ENCODE measurements around the gene TOP3B. TPM values are rescaled to one million over a fixed set of nuclear protein-coding genes. Genes with fewer than 3 reads are reported as not detected.

Gene TOP3B
- total RNA-seq, 1 donor from 2014 or later: 27.9 TPM

GRCh38 chr22:22005945-22006595, 23.5 kb upstream of the TOP3B start:
- Histone ChIP-seq H3K4me3 (ENCODE audit: low read depth, low read length) (no peak overlapping the region), H3K36me3 (ENCODE audit: control insufficient read depth, insufficient read depth, low read length) (no peaks in the 10 kb centered on the region), H3K27me3 (ENCODE audit: control insufficient read depth, insufficient read depth, low read length) (peaks cover 2% of the 10 kb centered on the region)
- DNase-seq (ENCODE audit: low read depth) (no peak), FAIRE-seq (no peak)
- no peak for TF ChIP-seq CTCF (IDR thresholded peaks at IDR 0.05; ENCODE audit: insufficient read depth, low read length, severe bottlenecking)

- no peak for TF ChIP-seq CTCF (IDR thresholded peaks at IDR 0.05; ENCODE audit: insufficient read depth, low read length, severe bottlenecking)
- DNase-seq (ENCODE audit: low read depth): no peak
- no peak for FAIRE-seq
- H3K36me3 ChIP-seq (ENCODE audit: control insufficient read depth, insufficient read depth, low read length): no peaks in the 10 kb centered on the region
- H3K27me3 ChIP-seq (ENCODE audit: control insufficient read depth, insufficient read depth, low read length): no peaks in the 10 kb centered on the region
- H3K4me3 ChIP-seq (ENCODE audit: low read depth, low read length): no peak overlapping the region
Measured at GRCh38 chr22:22003233-22003632, 20.6 kb upstream of the TOP3B start.

GRCh38 chr22:22002526-22003055, 20.0 kb upstream of the TOP3B start:
- TF ChIP-seq CTCF (IDR thresholded peaks at IDR 0.05; ENCODE audit: insufficient read depth, low read length, severe bottlenecking): no peak
- Histone ChIP-seq H3K27me3 (ENCODE audit: control insufficient read depth, insufficient read depth, low read length) (no peaks in the 10 kb centered on the region), H3K4me3 (ENCODE audit: low read depth, low read length) (no peak overlapping the region), H3K36me3 (ENCODE audit: control insufficient read depth, insufficient read depth, low read length) (no peaks in the 10 kb centered on the region)
- DNase-seq (ENCODE audit: low read depth): no peak
- no peak for FAIRE-seq

- DNase-seq (ENCODE audit: low read depth) (no peak), FAIRE-seq (no peak)
- no peaks in the 10 kb centered on the region for H3K36me3 ChIP-seq (ENCODE audit: control insufficient read depth, insufficient read depth, low read length)
- no peak overlapping the region for H3K4me3 ChIP-seq (ENCODE audit: low read depth, low read length)
- no peaks in the 10 kb centered on the region for H3K27me3 ChIP-seq (ENCODE audit: control insufficient read depth, insufficient read depth, low read length)
- TF ChIP-seq CTCF (IDR thresholded peaks at IDR 0.05; ENCODE audit: insufficient read depth, low read length, severe bottlenecking): no peak
Measured at GRCh38 chr22:22001664-22002525, 19.3 kb upstream of the TOP3B start.

GRCh38 chr22:21998595-21999247, 16.1 kb upstream of the TOP3B start:
- no peak for DNase-seq (ENCODE audit: low read depth)
- Histone ChIP-seq H3K4me3 (ENCODE audit: low read depth, low read length) (no peak overlapping the region), H3K36me3 (ENCODE audit: control insufficient read depth, insufficient read depth, low read length) (no peaks in the 10 kb centered on the region), H3K27me3 (ENCODE audit: control insufficient read depth, insufficient read depth, low read length) (no peaks in the 10 kb centered on the region)
- TF ChIP-seq CTCF (IDR thresholded peaks at IDR 0.05; ENCODE audit: insufficient read depth, low read length, severe bottlenecking): no peak
- no peak for FAIRE-seq

Data from bronchial epithelial cell (primary cell).